Bronchial epithelial cell (primary cell): ENCODE data around the gene KRT1. TPM values are rescaled to one million over a fixed set of nuclear protein-coding genes. Genes with fewer than 3 reads are reported as not detected.

ENCODE experiments used
- DNase-seq: peaks from one replicate; pipeline ENCODE4 v3.0.0-alpha.2; 2010; ENCODE audit warnings: low read depth
- FAIRE-seq: peaks from 2 replicates; lab custom pipeline; 2011; peaks lifted over from hg19 to GRCh38; lab: Jason Lieb, UNC
- H3K27me3 ChIP-seq: 2 replicates; pipeline ENCODE4 v1.5.1; 2011; ENCODE audit warnings: low read length; ENCODE audit not compliant: control insufficient read depth, insufficient read depth
- H3K36me3 ChIP-seq: 2 replicates; pipeline ENCODE4 v1.5.1; 2011; ENCODE audit warnings: low read length; ENCODE audit not compliant: control insufficient read depth, insufficient read depth
- H3K4me3 ChIP-seq: 2 replicates; pipeline ENCODE4 v1.5.1; 2011; ENCODE audit warnings: mild to moderate bottlenecking, low read depth, low read length, control low read depth
- total RNA-seq: library from RNA; depleted of rRNA; stranded (reverse); fragments of >200 nt; gene quantifications from 2 replicates; pipeline ENCODE4 v1.2.1, GENCODE V29; 2014
- TF ChIP-seq, protein P1 (sequence below): IDR thresholded peaks from 2 replicates; pipeline ENCODE4 v1.5.1; 2011; ENCODE audit warnings: mild to moderate bottlenecking, moderate library complexity, low read length, control low read depth, inconsistent platforms; ENCODE audit not compliant: insufficient read depth, severe bottlenecking

Gene KRT1
- total RNA-seq, 1 donor from 2014 or later = not detected

DNA sequence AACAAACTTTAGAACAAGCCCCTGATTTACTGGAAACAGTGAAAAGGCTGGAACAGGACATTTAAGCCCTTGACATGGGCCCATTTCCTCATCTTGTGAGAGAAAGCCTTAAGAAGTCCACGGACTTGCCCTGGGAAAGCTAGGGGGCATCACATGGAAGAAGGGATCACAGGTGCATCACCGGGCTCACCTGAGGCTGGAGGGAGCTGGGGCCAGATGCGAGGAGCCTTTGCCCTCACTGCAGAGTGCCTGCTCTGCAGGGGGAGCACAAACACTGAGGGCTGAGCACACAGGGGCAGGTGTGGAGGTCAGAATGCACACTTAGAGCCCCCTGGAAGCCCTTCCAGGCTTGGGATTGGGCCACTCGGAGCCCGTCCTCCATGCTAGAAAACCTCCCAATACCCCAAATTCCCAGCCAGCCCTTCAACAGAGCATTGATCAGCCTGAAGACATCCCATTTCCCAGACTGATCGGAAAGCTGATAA, 5.2 kb upstream of the KRT1 start:
- H3K4me3 ChIP-seq = no peak overlapping the region
- peaks cover 9% of the 10 kb centered on the region for H3K27me3 ChIP-seq
- TF ChIP-seq, protein P1, sequence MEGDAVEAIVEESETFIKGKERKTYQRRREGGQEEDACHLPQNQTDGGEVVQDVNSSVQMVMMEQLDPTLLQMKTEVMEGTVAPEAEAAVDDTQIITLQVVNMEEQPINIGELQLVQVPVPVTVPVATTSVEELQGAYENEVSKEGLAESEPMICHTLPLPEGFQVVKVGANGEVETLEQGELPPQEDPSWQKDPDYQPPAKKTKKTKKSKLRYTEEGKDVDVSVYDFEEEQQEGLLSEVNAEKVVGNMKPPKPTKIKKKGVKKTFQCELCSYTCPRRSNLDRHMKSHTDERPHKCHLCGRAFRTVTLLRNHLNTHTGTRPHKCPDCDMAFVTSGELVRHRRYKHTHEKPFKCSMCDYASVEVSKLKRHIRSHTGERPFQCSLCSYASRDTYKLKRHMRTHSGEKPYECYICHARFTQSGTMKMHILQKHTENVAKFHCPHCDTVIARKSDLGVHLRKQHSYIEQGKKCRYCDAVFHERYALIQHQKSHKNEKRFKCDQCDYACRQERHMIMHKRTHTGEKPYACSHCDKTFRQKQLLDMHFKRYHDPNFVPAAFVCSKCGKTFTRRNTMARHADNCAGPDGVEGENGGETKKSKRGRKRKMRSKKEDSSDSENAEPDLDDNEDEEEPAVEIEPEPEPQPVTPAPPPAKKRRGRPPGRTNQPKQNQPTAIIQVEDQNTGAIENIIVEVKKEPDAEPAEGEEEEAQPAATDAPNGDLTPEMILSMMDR = no peak
- DNase-seq (no peak), FAIRE-seq (no peak)
- H3K36me3 ChIP-seq = no peaks in the 10 kb centered on the region

DNA sequence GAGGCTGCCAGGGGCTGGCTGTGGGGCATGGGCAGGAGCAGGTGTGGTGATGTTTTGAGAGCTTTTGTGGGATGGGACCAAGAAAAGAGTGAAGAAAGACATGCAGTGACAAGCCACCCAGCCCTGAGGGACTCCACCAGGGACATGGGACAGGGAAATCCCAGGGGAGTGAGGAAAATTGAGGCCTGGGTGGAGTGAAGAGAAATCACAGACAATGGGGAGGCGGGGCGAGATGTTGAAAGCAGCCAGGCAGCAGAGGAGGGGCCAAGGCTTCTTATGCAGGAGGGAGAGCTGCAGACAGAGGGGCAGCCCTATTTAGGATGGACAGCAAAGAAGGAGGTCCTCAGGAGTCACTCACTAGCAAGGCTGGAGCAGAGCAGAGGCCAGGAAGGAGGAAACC, 4.2 kb upstream of the KRT1 start:
- TF ChIP-seq, protein P1 = no peak
- DNase-seq = no peak
- no peaks in the 10 kb centered on the region for H3K36me3 ChIP-seq
- H3K4me3 ChIP-seq = no peak overlapping the region
- FAIRE-seq = no peak
- H3K27me3 ChIP-seq = peaks cover 11% of the 10 kb centered on the region

- Histone ChIP-seq H3K27me3 (peaks cover 13% of the 10 kb centered on the region), H3K36me3 (no peaks in the 10 kb centered on the region), H3K4me3 (no peak overlapping the region)
- FAIRE-seq (no peak), DNase-seq (no peak)
- TF ChIP-seq, protein P1 = no peak
Observed at GRCh38 chr12:52683575-52684300, 3.5 kb upstream of the KRT1 start.

DNA sequence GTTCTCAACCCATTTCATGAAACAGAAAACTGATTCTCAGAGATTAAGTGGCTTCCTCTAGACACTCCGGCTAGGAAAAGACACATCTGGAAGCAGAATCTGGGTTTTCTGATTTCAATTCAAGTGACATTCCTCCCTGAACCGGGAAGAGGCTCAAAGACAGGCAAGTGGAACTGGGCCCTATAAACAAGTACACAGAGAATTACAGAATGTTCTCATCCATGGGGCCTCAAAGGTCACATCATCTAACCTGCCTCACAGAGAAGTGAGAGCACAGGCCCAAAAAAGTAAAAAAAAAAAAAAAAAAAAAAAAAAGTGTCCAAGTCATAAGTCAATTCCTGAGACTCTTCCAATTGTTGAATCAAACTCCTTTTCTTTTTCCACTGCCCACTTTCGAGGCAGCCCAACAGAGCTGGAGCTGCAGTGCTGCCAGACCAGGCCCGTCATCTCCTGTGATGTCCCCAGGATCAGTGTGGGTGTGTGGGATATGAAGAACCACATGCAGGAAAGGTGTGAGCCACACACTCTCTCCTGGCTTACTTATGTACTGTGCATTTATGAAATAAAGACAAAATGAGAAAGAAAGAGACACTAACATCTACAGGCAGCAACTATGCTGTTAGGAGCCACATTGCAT, 2.8 kb upstream of the KRT1 start:
- Histone ChIP-seq H3K4me3 (no peak overlapping the region), H3K36me3 (no peaks in the 10 kb centered on the region), H3K27me3 (peaks cover 13% of the 10 kb centered on the region)
- no peak for FAIRE-seq
- DNase-seq = no peak
- TF ChIP-seq, protein P1 = no peak

- FAIRE-seq = no peak
- TF ChIP-seq, protein P1 = no peak
- peak; percentile 53 for DNase-seq
- no peaks in the 10 kb centered on the region for H3K36me3 ChIP-seq
- H3K4me3 ChIP-seq = no peak overlapping the region
- peaks cover 16% of the 10 kb centered on the region for H3K27me3 ChIP-seq
Observed at GRCh38 chr12:52682381-52682660, 2.1 kb upstream of the KRT1 start.
